Dedifferentiated amniotic fluid mesenchymal stem cell (primary cell): ENCODE results near the gene CDIP1.
"Not testable (repeated sequence)": the region's sequence is repeated elsewhere in the genome, so short reads cannot be mapped to it uniquely, and the experiment has no call there.

ENCODE experiments used
- DNase-seq: peaks from one replicate; pipeline ENCODE4 v3.0.0-alpha.2; 2016; ENCODE audit errors: extremely low spot score

The CDIP1 gene

DNA sequence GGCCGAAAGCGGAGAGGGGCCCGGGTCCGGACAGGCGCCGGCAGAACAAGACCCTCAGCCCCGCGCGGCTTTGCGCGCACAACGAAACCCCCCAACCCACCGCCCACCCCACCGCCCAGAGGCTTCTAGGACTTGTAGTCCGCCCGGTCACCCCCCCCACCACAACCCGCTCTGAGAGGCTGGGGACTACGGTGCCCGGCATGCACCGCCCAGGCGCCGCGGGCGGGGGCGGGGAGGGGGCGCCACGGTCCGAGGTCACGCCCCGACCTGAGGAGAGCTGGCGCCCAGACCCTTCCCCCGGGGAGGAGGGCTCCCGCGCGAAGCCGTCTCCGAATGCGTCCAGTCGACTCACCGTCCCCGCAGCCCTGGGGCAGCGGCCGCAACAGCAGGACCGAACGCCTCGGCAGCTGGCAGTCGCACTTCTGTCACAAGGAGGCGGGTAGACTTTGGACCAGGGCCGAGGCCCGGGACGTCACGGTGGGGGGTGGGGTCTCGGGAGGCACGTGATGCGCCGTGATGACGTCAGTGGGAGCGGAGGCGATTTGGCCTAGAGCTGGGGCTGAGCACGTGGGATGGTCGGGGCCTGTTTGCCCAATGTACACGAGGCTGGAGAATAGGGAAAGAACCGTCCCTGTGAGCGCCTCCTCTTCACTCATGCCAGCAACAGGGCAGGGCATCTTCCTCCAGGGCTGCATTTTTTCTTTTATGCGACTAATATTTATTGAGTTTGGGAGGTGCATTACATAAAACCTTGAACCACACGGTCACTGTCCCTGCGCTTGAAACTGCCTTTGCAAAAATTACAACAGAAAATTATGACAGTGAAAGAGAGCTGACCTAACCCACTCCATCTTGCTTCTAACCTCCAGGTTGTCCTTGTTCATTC is at the start of gene CDIP1:
CDIP1 (minus strand) TSS at position 424 of the 886 bp plus-strand sequence. CDS start 24,643 bp downstream, outside the sequence.
- peak; percentile 95 for DNase-seq

- DNase-seq = no peak
Observed at GRCh38 chr16:4586291-4586690, 47.7 kb upstream of the CDIP1 start.

DNA sequence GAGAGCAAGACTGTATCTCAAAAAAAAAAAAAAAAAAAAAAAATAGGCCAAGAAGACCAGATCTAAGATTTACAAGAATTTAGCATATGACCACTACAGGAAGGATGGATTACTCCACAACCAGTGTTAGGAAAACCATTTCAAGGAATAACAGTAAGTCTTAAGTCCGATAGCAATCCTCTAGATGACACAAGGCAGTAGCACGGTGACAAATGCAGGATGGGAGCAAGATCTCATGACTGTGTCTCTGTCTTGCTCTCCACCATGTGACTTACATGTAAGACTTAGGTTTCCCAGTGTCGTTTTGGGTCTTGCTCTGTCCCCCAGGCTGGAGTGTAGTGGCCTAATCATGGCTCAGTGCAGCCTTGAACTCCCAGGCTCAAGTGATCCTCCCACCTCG is 45.3 kb upstream of the CDIP1 start:
- no peak for DNase-seq

- no peak for DNase-seq
Observed at GRCh38 chr16:4580250-4580649, 41.7 kb upstream of the CDIP1 start.

DNA sequence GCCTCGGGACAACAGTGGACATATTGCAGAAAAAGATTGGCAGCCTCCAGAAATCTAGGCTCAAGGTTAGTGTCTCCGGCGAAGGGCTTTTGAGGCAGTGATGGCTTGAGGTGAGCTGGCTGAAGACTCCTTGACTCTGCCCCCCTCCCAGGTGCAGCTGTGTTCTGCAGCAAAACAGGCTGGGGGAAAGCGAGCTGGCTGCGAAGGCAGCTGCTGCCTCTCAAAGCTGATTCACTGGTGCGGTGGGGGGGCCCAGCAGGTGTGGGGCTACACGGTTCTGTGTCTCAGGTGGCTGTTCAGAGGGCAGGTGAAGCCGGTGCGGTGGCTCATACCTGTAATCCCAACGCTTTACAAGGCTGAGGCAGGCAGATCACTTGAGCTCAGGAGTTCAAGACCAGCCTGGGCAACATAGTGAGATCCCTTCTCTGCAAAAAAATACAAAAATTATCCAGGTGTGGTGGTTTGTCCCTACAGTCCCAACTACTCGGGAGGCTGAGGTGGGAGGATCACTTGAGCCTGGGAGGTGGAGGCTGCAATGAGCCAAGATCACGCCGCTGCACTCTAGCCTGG is 40.5 kb upstream of the CDIP1 start:
- DNase-seq = no peak

- no peak for DNase-seq
Observed at GRCh38 chr16:4576008-4576407, 37.4 kb upstream of the CDIP1 start.

DNA sequence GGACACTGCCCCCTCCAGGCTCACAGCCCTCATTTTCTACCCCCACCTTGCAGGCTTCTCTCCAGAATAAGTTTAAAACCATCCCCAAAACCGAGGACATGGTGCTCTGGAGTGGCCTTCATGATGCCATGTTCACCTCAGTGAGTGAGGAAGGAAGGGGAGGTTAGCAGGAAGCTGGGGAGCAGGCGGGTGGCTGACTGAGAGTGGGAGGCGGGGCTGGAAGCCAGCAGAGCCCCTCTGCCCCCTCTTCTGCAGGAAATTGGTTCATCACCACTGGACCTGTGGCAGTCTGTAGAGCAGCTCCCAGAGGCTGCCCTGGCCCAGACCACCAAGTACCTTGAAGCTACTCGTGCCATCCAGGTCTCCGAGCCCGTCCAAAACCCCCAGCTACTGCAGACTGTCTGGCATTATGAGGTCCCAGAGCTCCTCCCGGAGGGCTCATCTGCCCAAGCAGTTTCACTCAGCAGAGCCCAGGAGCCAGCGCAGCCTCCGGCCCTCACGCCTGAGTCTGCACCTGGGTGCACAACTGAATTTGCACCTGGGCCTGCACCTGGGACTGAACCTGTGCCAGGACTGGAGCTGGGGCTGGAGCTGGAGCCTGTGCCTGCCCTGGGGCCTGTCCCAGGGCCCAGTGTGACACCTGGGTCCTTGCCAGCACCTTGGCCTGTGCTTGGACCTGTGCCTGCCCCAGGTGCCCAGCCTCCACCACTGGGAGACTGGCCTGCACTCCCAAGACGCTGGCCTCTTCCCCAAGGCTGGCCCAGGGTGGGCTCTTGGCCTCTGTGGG is 36.5 kb upstream of the CDIP1 start:
- DNase-seq = no peak

GRCh38 chr16:4573926-4574325 is 35.4 kb upstream of the CDIP1 start:
- DNase-seq = not testable (repeated sequence)

- no peak for DNase-seq
Observed at GRCh38 chr16:4572715-4573114, 34.1 kb upstream of the CDIP1 start.

DNA sequence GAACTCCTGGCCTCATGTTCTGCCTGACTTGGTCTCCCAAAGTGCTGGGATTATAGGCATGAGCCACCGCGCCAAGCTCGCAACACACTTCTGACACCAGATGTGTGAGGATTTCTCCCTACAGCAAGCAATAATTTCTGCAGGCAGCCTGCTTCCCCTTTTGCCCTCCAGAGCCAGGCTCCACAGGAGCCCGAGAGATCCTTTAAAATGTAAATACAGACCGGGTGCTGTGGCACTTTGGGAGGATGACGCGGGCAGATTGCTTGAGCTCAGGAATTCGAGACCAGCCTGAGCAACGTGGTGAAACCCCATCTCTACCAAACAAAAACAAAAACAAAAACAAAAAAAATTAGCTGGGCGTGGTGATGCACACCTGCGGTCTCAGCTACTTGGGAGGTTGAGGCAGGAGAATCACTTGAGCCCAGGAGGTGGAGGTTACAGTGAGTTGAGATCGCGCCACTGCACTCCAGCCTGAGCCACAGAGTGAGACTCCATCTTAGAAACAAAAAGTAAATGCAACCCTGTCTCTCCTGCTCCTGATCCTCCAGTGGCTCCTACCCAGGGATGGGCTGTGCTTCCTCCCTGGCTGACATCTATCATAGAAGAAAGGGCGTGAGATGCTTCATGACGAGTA is 32.2 kb upstream of the CDIP1 start:
- no peak for DNase-seq

- no peak for DNase-seq
Observed at GRCh38 chr16:4570086-4570485, 31.5 kb upstream of the CDIP1 start.

GRCh38 chr16:4566144-4566543 is 27.6 kb upstream of the CDIP1 start:
- no peak for DNase-seq

DNA sequence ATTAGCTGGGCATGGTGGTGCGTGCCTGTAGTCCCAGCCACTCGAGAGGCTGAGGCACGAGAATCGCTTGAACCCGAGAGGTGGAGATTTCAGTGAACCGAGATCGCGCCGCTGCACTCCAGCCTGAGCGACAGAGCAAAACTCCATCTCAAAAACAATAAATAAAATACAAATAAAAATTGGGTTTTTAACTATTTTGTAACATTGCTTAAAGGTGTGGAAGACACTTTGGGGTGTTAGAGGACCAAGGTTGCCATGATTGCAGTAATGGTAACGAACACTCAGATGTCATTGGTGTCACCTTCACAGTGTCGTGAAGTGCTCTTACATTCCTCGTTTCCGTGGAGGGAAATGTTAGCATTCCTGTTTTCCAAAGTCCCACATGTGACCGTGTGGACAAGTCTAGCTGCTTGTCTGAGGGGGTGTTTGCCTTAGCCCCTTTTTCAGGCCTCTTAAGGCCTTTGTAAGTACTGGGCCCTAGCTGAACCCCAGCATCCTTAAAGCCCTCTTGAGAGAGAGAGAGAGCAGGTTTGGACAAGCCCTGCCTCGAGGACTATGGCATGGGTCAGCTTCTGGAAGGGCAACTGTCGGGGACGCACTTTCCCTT is 26.2 kb upstream of the CDIP1 start:
- DNase-seq = no peak

DNA sequence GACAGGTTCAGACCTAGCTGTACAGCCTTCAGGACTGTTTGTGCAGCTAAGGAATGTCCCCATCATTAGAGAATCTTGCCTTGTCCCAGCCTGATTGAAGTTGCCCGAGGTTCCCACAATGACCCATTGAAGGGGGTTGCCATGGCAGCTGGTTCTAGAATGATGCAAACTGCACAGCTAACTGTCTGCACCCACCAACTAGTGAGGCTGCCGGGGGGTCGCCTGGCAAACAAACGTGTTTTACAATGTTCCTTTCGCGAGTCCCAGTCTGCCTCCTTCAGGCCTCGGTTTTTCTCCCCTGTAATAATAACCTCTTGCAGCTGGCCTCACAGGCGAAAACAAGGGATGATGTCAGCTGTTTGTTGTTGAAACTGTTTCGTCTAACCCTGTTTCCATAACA is 23.0 kb upstream of the CDIP1 start:
- DNase-seq = no peak

DNA sequence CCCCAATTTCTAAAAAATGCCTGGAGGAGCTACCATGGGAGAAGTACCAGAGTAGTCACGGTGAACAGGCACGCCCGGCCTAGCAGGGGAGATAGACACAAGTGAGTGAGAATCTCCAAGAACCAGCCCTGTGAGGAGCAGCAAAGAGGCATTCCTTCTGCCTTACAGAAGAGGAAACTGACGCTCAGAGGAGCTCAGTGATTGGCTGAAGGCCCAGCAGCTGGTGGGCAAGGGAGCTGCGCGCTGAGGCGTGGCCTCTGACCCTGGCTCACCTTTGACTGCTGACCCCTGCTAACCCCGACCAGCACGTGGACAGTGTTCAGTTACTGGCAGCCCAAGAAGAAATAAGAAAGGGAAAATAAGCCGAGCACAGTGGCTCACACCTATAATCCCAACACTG is 19.4 kb upstream of the CDIP1 start:
- no peak for DNase-seq

DNA sequence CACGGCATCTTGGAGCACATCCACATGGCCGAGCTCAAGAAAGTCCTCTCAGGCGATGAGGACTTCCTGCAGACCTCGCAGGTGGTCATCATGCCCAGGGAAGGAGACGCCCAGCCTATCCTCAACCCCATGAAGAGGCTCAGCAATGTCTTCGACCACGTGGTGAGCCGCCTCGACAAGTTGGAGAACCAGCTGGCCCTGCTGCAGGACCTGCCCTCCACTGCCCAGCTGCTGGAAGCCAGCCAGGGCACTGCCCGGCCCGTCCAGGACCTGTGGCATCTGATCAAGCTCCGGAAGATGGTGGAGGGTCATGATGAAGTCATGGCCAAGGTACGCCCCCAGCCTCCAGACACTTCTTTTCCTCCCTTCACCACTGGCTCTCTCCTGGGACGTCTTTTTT is 18.0 kb upstream of the CDIP1 start:
- DNase-seq = no peak

DNA sequence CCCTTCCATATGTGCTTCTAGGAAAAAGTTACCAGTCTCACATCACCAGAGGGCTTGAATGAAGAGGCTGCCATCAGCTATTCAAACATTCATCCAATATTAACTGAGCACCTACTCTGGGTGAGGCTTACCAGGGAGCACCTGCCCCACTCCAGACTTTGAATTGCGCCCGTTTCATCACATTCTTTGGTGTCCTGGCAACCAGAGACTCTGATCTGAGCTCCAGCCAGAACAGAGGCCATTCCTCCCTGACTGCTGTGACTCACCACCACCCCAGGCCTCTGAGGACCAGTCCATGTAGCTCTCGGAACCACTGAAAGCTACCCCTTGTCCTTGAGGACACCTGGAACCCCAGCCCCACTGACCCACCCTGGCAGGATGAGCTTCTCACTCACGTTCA is 17.5 kb upstream of the CDIP1 start, which contains the start of gene C16orf96:
C16orf96 (plus strand) TSS at position 229 of the 400 bp plus-strand sequence; CDS start at position 379, 150 bp downstream.
- DNase-seq = no peak

DNA sequence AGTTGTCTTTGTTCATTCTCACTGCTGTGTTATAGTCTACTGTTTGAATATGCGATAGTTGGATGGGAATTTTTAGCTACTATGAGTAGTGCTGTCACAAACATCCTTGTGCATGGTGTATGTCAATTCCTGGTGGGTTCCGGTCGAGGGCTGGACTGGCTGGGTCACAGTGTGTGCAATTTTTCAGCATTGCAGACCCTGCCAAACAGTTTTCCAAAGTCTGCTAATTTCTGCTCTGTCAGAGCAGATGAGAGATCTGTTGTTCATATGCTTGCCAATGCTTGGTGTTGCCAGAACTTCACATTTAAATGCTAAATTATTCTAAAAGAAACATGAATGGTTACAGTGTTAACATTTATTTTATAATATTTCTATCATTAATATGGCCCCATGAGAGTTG is 14.0 kb upstream of the CDIP1 start:
- no peak for DNase-seq

DNA sequence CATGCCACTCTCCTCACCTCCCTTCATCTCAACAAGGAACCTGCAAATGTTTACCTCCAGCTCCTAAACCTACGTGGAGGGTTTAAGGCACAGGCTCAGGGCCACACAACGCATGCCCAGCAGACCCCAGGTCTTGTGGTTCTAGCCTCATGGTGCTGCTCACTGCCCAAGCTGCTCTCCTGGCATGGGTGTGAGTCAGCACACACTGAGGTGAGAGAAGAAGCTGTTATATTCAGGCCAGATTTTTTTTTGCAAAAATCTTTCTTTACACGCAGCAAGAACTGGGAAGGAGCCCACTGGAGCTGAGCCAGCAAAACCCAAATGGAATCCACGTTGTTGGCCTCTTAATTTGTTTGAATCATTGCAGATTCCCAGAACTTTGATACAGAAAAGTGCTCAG is 12.0 kb upstream of the CDIP1 start:
- no peak for DNase-seq

DNA sequence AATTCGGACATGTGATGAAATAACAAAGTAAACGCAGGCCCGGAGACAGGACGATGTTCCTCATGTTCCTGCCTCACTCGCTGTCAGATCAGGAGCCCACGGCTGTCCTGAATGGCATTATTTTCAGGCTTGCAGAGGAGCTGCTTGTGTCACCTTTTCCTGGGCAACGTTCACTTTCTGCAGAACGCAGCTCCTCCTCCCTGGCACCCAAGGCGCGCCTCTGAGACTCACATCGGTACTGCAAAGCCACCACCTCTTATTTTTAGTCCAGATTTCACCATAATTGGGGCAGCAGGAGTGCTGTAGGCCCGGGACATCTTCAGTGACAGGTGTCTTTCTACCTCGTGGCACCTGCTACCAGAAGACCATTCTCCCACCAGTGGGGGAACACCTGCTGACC is 9.6 kb upstream of the CDIP1 start:
- DNase-seq = no peak

DNA sequence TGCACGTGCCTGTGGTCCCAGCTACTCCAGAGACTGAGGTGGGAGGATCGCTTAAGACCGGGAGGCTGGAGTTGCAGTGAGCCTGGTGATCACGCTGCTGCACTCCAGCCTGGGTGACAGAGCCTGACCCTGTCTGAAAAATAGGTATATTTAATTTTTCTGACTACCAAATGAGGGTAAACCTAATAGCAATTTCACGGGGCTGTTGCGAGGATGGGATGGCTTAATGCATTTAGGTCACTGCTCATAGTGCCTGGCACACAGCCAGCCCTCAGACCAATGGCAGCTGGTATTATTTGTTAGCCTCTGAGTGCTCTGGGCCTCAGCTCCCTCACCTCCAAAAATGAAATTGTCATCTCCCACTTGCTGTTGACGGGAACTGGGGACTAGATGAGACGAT is 5.9 kb upstream of the CDIP1 start:
- no peak for DNase-seq
